ENCODE data around the gene LZTFL1. TPM values are rescaled to one million over a fixed set of nuclear protein-coding genes. Genes with fewer than 3 reads are reported as not detected.

Gene LZTFL1
- total RNA-seq, 1 donor from 2014 or later: 49.4 TPM

DNA sequence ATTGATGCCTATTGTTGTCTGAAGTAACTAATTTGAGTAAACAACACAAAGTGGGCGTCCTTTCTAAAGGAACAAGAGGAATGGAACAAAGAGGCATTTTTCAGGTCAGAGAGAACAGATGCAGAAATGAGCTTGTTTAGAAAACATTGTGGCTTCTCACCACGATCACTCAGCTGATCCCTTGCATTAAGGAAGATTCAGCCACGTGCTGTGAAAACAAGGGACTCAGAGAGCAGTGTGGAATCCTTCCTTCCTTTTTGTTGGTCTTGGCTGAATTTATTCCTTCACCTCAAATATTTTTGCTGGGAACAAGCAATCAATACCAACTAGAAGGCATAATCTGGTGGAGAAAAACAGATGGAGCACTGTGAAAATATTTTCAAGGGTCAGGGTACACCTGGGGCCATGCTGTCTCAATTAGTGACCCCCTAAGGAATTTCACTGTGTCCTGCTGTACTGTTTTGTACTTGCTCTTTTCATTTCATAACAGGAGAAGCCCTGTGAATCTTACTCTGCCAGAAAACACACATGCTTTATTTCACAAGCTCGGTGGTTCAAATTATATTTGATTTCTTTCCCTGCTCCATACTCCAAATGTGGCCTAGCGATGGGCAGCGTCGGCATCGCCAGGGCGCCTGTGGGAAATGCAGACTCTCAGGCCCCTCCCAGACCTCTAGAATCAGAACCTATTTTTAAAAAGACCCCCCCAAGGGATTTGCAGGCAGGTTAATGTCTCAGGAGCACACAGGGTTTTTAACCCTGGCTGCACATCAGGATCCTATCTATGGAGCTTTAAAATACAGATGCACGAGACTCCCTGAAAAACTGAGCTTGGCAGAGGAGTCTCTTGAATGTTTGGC, 34.0 kb downstream of the LZTFL1 start:
- DNase-seq (ENCODE audit: low read depth): peak; percentile 37

DNA sequence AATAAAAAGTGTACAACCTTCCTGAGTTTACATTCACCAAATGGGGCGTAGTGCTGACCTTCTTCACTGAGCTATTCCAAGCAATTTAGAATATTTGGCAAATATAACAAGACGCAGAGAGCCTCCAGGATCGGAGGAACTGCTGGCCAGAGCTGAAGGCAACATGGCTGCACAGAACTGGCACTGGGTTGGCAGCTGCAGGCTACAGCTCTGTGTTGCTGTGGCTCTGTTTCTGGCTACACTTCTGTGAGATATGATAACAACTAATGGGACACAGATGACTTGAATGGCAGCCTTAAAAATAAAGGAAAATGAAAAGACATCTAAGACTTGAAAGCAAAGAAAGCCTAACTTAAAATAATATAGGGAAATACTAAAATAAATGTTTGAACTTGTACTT, 34.8 kb downstream of the LZTFL1 start:
- no peak for DNase-seq (ENCODE audit: low read depth)

DNA sequence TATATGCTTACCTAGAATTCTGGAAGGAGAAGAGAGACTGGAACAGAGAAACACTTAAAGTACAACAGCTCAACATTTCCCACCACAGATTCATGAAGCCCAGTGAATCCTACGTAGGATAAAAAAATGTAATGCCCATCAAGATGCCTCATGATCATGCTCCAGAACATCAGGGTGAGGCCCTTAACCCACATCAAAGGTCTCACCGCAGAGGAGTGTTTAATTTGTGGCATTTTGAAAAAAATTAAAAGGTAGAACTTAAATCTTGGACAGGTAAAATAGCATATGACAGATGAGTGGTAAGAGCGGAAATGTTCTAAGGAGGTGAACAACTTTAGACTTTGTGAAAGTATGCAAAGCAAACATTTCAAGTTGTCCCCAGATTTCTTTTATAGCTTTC, 35.8 kb downstream of the LZTFL1 start:
- DNase-seq (ENCODE audit: low read depth): no peak

DNA sequence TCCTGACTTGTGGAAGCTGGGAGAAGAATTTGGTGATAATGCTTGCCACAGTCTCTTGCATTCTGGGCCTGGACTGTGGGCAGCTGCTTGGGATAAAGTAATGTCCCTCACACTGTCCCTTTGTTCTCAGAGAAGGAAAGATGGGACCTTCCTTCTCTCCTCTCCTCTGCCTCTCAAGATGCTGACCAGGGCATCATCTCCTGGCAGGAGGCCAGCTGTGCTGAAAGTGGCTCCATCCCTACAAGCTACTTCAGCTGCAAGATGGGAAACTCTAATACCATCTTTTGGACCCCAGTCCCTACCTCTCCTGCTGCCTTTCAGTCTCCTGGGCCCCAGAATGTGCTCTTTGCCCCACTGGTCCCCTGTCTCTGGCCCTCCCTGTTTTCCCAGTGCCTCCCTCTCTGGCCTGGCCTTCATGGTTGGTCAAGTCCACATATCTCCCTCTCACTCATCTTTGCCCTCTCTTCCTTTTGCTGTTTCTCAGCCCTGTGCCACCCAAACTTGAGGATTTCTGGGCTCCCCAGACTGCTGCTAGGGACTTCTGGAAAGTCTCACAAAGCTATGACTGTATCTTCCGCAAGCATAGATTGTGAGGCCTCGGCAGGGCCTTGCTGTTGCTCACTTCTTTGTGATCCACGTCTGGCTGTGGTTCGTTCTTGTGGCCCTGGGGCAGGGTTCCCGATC, 38.5 kb downstream of the LZTFL1 start:
- no peak for DNase-seq (ENCODE audit: low read depth)

DNA sequence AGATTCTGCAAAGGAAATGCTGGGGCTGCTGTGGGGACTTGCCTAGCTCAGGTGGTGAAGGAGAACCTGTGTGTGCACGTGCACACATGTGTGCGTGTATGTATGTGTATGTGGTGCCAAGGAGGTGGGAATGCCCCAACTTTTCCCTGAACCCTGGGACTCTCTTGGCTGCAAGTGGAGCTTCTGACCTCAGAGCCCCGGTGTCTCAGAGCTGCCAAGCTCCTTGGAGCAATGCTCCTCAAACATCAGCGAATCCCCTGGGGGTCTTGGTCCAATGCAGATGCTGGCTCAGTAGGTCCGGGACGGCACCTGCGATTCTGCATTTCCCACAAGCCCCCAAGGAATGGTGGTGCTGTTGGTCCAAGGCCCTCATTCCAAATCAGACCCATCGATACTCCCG, 39.8 kb downstream of the LZTFL1 start:
- DNase-seq (ENCODE audit: low read depth): no peak

DNA sequence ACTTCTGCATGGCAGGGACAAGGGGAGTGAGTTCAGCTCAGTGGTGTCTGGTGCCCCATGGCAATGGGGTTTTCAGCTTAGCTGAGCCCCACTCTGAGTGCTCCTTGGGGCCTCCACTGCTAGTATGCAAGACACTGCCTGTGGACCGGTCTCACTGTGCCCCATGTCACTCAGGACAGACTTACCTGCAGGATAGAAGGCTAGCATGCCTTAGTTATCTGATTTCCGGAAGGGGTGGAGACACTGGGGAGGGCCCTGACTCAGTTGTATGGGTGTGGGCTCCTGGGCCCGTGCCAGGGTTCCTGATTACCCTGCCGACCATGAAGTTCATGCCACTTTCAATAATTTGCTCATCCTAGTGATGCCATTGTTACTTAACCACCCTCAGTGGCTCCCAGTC, 41.3 kb downstream of the LZTFL1 start:
- no peak for DNase-seq (ENCODE audit: low read depth)

DNA sequence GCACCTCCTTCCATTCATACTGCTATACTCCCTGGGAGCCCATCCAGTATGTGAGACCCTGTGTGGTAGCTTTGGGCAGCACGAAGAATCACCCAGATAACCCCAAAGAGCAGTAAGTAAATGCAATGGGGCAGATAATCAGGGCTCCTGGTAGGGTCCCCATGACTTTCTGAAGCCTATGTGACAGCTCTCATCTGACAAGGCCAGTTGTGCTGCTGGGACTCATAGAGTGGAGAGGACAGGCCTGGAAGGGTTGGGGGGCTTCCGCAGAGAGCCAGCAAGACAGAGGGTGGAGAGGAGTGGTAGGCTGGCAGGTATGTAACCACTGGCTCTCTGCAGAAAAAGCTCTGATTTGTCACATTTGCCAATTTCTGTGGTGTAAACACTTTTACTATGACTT, 42.3 kb downstream of the LZTFL1 start:
- DNase-seq (ENCODE audit: low read depth): no peak

DNA sequence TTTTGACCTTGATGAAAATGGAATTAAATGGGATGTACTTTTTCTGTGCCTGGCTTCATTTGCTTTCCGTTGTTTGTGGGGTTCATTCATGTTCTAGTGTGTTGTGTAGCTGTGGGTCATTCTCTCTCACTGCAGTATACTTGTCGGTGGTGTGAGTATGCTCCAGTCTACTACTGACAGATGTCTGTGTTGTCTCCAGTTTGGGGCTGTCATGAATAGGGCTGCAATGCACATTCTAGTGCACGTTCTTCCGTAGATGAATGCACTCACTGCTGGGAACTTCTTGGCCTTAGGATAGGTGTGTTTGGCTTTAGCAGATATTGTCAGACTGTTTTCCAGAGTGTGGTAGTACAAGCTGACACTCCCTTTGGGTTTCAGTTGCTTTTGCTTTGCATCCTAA, 43.9 kb downstream of the LZTFL1 start:
- no peak for DNase-seq (ENCODE audit: low read depth)

DNA sequence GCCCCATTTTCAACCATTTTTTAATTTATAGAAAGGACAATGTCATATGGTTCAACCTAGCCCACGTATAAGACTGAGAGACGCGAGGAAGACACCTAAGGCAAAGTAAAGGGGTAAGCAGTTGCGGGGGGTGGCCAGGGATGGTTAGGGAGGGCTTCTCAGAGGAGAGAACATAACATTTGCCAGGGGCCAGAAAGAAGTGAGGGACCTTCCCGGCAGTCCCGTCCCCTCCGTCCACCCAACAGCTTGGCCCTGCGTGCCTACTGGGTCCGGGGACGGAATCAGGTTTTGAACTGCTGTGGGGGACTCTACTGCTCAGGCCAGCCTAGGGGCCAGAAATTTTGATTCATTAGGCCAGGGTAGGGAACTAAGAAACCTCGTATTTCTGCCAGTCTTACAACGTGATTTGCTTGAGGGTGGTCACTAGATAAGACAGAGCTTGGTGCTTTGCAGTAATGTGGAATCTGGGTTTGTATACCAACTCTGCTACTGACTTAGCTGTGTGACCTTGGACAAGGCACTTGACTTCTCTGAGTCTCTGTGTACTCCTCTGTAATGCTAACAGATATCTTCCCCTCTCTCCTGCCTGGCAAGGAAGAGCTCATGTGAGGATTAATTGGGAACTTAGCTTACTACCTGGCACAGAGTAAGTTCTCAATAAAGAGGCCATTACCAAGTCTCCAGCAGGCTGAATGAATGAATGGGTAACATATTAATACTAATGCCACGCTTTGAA, 44.8 kb downstream of the LZTFL1 start:
- no peak for DNase-seq (ENCODE audit: low read depth)

DNA sequence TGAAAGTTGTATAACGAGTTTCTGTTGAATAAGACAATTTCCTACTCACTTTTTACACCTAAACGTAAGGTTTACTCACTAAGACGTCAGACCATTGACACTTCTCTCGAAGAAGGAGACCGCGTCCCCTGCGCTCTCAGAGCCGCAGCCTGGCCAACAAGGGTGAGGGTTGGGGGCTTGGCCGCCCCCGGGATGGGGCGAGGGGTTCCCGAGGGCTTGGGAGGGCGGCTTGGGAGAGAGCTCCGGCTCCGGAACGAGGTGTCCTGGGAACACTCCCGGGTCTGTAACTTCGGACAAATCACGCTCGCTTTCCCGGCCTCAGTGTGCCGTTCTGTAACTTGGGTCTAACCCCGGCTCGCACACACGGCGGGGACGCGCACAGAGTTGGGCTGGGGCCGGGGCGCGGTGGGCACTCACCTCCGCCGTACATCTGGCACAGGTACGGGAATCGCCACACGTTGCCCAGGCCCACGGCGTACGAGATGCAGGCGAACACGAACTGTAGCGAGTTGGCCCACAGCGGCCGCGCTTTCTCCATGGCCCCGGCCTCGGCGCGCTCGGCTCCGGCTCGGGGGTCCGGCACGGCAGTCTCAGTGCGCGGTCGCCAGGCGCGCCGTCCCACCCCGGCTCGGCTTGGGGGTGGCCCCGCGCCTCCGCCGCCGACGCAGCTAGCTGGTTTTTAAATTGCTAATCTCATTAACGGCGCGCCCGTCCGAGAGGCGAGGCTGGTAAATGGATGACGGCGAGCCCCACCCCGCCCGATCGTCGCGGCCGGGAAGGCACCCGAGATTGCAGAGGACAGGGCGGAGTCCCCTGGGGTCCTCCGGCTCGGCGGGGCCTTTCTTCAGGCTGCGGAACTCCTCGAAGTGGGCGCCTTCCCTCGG, 45.8 kb downstream of the LZTFL1 start, which contains the start of gene SLC6A20:
Gene SLC6A20, minus strand, starts transcription at position 655 of the 884 bp plus-strand sequence. Its CDS starts 117 bp downstream, at position 538.
- no peak for DNase-seq (ENCODE audit: low read depth)

DNA sequence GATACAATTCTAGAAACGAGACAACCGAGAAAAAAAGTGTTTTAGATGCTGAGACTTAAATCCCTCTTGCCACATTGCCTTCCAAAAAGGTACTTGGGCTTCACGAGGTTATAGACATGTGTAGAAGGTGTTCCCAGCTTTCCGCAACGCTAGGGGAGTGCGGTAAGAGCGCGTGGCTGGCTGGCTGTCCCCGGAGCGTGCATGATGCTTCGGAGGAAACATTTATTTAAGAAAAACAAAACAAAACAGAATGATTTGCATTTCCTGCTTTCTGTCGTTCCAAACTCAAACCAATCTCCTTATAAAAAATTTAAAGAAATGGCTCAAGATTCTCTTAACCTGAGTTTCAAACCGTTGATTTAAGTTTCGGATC, 46.4 kb downstream of the LZTFL1 start:
- no peak for DNase-seq (ENCODE audit: low read depth)

DNA sequence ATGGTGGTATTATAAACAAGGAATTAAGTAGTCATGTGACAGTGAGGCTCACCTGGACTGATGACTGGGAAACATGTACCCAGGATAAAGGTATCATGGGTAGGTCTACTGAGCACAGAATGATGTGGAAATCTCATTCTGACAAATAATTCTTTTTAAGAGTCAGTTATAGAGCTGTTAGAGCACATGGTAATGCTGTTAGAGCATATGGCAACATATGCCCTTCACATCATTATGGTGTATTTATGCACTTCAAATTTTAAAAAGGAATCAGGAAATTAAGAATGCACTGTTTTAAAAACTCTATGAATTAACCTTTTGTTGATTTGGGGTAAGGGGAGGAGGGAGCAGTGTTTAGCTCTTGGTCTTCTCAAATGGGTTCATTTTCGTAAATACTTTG, 47.3 kb downstream of the LZTFL1 start:
- no peak for DNase-seq (ENCODE audit: low read depth)

DNA sequence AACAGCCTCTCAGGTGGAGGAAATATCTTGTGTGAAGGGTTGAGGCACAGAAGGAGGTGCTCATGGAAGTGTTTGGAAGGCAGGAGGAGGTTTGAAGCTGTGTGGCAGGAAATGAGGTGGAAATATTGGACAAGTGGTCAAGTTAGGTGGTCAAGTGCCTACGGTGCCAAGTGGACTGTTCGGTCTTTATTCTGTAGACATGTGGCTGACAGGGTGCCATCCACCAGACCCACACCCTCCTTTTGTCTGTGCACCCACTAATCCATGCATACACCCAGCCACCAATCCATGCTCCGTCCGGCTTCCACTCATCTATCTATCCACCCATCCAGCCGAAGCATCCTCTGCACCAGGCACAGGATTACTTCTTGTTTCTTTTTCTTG, 47.8 kb downstream of the LZTFL1 start:
- DNase-seq (ENCODE audit: low read depth): no peak

DNA sequence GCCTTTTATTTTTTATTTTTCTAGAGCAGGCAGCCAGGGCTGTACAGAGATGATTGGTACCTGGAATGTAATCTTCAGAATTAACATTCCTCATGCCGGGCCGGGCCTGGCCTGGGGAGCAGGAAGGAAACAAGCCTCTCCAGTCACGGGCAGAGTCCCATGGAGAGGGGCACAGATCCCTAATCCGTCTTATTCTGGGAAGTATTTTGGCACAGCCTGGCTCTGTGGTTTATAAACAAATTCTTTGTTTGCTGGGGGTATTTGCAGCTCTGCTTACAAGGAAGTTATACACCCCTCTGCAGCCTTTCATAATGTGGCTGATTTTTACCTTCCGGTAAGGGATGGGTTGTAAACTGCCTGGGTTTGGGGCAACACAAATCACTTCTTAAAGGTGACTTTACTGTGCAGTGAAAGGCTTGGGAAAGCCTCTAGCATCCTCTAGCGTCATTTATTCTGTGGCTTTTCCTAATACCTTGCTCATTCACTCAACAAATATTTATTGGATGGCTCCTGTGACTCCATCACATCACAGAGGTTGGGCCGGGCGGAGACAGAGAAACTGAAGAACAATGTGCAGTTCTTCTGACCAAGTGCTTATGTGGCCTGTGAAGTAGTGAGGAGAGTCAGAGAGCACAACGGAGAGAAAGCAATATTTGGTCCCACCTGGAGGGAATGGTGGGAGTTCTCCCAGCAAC, 48.3 kb downstream of the LZTFL1 start:
- DNase-seq (ENCODE audit: low read depth): peak; percentile 45

DNA sequence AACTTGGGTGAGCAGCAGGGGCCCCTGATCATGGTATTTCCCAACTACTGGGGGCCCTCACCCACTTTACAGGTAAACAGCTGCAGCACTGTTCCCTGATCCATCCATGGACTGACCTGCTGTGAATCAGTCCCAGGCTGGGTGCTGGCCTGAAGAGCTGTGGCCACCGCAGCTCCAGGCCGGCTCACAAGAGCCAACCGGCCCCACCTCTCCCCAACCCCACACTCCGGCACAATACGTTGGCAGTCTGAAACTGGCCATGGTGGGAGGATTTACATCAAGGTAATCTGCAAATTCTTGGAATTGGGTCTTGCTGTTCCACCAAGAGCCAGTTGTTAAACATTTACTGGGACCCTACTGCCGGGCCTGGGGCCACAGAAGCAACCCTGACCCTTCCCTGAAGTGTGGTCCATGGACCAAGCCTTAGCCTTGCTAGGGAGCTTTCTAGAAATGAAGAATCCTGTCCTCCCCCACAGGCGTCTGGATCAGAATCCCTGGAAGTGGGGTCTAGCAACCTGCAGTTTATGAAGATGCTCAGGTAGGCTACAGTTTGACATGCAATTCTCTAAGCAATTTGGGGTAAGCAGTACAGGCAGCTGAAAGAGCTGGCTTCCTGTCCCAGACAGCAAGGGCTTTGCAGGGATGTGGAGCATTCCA, 49.3 kb downstream of the LZTFL1 start:
- no peak for DNase-seq (ENCODE audit: low read depth)

DNA sequence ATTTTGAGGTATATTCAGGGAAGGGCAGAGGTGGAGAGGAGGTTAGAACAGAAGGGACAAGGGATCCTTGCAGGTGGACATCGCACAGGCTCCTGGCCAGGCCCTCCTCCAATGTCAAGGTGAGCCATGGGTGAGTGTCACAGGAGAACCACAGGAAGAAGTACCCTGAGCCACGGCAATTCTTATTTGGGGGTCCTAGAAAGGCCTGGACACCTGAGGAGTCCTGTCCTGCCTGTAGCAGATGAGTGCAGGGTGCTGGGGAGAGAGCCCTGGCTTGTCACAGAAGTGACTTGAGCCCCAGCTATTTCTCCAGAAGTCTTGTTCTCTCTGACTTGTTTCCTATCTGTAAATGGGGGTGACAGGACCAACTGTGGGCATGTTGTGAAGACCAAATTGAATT, 49.9 kb downstream of the LZTFL1 start:
- DNase-seq (ENCODE audit: low read depth): no peak

DNA sequence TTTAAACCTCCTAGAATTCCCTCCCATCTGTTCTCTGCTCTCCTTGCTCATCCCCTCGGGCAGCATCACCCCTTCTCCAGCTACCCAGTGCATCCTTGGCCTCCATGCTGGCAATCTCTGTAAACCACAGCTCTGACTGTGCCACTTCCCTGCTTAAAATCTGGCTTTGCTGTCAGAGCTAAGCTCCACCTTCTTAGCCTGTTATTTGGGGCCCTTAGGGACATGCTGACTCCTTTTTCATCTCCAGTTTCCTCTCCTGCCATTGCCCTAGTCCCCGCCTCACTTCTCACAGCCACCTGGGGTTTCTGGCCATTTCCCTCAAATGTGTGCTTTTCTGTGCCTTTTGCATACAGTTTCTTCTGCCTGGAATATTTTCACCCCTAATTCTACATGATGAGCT, 51.3 kb downstream of the LZTFL1 start:
- DNase-seq (ENCODE audit: low read depth): no peak

DNA sequence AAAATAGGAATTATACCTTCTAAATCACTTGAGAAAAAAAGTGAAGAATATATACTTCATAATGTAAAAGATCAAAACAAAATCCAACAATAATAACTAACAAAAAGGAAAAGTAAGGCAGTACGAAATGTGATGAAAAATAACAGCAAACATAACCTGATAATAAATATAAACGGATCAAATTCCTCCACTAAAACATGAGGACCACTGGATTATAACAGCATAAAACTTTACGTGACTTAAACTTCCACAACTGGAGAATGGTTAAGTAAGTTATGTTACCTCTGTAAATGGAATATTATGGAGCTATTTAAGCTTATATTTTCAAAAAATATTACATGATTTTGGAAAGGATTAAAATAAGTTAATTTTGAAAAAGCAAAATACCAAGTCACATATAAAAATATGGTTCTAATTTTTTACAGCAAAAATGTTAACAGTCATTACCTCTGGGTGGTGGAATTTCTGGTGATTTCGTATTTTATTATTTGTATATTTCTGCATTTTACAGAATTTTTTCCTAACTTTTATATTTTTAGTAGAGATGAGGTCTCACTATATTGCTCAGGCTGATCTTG, 52.6 kb downstream of the LZTFL1 start:
- no peak for DNase-seq (ENCODE audit: low read depth)

DNA sequence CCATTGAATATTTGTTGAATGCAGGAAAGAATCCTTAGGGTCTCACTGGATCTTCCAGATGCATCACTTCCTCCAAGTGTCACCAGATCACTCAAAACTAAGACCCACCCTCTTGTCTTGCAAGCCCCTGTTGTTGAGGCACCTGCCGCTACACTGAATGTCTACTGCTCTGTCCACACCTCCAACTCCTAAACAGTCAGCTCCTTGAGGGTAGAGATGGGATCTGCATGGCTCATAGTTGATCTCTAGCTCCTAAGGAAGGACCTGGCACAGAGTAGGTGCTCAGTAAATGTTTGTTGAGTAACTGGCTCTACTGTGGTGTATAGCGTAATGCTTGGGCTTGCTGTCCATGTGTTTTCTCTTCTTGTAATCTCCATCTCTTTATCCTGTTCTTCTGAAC, 54.4 kb downstream of the LZTFL1 start:
- DNase-seq (ENCODE audit: low read depth): no peak

Data from renal cortical epithelial cell (primary cell).